ENCODE data around the gene POLE3.
A peak's percentile ranks its signal among the peaks of the same experiment; 100 is the strongest.

POLE3 gene

GRCh38 chr9:113436728-113437515, 26.4 kb upstream of the POLE3 start:
- no peak overlapping the region for H3K27ac ChIP-seq
- TF ChIP-seq, protein P1, sequence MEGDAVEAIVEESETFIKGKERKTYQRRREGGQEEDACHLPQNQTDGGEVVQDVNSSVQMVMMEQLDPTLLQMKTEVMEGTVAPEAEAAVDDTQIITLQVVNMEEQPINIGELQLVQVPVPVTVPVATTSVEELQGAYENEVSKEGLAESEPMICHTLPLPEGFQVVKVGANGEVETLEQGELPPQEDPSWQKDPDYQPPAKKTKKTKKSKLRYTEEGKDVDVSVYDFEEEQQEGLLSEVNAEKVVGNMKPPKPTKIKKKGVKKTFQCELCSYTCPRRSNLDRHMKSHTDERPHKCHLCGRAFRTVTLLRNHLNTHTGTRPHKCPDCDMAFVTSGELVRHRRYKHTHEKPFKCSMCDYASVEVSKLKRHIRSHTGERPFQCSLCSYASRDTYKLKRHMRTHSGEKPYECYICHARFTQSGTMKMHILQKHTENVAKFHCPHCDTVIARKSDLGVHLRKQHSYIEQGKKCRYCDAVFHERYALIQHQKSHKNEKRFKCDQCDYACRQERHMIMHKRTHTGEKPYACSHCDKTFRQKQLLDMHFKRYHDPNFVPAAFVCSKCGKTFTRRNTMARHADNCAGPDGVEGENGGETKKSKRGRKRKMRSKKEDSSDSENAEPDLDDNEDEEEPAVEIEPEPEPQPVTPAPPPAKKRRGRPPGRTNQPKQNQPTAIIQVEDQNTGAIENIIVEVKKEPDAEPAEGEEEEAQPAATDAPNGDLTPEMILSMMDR (conservative IDR thresholded peaks at IDR 0.05) = no peak

GRCh38 chr9:113431191-113431590, 20.7 kb upstream of the POLE3 start:
- H3K27ac ChIP-seq = no peak overlapping the region
- TF ChIP-seq, protein P1 (conservative IDR thresholded peaks at IDR 0.05) = no peak

- TF ChIP-seq, protein P1 (conservative IDR thresholded peaks at IDR 0.05) = no peak
- no peak overlapping the region for H3K27ac ChIP-seq
Measured at GRCh38 chr9:113428062-113428615, 17.7 kb upstream of the POLE3 start.

DNA sequence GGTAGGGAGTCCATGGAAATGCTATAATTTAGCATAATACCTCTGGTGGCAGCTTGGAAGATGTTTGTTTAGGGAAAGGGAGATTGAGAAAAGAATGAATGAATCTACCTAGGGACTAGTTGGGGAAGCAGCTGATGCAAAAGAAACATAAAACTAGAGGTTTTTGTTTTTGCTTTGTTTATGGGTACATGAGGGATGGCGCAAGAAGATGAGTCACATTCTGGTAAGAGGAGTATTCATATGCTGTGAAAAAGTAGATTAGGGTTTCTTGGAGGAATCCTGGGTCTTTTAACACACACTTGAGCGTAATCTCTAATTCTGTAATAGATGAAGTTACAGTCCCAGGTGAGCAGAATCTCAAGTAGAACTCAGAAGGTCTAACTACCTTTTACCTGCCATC, 17.2 kb upstream of the POLE3 start:
- TF ChIP-seq, protein P1 (conservative IDR thresholded peaks at IDR 0.05) = no peak
- H3K27ac ChIP-seq = no peak overlapping the region

- H3K27ac ChIP-seq = no peak overlapping the region
- TF ChIP-seq, protein P1 (conservative IDR thresholded peaks at IDR 0.05) = no peak
Measured at GRCh38 chr9:113426701-113427100, 16.2 kb upstream of the POLE3 start.

- TF ChIP-seq, protein P1 (conservative IDR thresholded peaks at IDR 0.05) = no peak
- H3K27ac ChIP-seq = 0 out of 2 replicates have a peak overlapping the region, but pooled peaks have one; percentile 10
Measured at GRCh38 chr9:113425072-113425471, 14.6 kb upstream of the POLE3 start.

GRCh38 chr9:113421726-113422125, 11.3 kb upstream of the POLE3 start:
- H3K27ac ChIP-seq = no peak overlapping the region
- TF ChIP-seq, protein P1 (conservative IDR thresholded peaks at IDR 0.05) = no peak
